NCI-H1694 (cell line): ENCODE measurements around the gene EXD3.
"Not testable (repeated sequence)": the region's sequence is repeated elsewhere in the genome, so short reads cannot be mapped to it uniquely, and the experiment has no call there.

Source experiments
- DNase-seq: peaks from one replicate; lab custom pipeline; 2025; lab: John Stamatoyannopoulos, UW

EXD3 gene

DNA sequence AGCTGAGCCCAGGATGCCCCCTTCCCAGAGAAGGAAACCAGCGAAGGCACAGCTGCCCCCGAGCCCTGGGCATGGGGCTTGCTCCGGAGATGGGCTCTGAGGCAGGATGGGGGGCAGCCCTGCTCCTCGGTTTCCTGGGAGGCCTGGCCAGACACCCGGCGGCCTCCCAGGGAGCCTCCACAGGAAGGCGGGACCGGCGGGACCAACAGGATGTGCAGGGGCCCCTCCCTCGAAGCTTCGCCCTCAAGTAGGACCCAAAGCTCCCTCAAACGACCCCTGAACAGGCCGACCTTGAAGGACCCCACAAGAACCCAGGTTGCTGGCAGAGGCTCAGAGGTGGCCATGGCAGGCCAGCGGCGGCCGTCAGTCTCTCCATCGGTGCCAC is 11.7 kb downstream of the EXD3 start:
- no peak for DNase-seq

DNA sequence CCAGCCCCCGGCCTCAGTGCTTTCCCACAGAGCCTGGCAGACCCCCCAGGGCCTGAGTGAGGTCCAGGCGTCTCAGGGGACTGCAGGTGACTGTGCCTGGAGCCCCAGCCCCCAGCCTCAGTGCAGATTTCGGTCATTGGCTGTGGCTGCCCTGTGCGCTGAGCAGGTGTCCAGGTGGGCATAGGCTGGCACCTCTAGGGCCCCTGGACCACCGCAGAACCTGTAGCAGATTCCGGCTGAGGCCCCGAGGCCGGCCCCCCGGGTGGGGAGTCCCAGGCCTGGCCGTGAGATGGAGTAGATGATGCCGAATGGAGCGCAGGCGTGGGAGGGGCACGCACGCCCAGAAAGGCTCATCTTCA is 12.1 kb downstream of the EXD3 start:
- no peak for DNase-seq

DNA sequence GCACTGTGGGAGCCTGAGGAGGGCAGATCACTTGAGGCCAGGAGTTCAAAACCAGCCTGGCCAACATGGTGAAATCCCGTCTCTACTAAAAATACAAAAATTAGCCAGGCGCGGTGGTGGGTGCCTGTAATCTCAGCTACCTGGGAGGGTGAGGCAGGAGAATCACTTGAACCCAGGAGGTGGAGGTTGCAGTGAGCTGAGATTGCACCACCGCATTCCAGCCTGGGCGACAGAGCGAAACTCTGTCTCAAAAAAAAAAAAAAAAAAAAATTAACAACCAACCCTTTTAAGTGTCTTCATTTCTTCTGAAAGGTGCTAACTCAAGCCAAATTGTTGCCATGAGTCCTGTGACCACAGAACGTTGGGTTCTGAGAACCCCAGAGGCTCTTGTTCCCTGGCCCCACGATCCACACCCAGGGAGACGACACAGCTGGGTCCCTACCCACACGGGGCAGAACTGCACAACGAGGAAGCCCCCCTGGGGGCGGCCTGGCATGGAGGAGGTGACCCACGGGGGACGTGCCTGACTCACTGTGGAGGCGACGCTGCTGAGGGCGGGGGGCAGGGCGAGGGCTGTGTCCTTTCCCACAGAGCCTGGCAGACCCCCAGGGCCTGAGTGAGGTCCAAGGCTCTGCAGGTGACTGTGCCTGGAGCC is 12.6 kb downstream of the EXD3 start:
- not testable (repeated sequence) for DNase-seq

DNA sequence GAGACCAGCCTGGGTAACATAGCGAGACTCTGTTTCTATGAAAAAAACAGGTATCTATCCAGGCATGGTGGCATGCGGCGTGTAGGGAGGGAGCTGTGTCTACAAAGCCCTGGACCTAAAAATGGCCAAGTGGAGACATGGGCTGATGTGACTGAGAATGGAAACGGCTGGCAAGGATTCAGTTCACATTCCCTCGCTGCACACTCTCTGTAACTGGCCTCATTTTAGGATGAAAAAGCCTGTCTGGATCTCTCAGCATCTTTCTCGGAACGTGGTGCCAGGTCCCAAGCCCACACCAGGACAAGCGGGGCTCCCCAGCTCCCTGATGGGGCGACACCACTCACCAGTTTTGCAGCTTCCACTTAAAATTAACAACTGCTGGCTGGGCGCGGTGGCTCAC is 13.4 kb downstream of the EXD3 start:
- no peak for DNase-seq

DNA sequence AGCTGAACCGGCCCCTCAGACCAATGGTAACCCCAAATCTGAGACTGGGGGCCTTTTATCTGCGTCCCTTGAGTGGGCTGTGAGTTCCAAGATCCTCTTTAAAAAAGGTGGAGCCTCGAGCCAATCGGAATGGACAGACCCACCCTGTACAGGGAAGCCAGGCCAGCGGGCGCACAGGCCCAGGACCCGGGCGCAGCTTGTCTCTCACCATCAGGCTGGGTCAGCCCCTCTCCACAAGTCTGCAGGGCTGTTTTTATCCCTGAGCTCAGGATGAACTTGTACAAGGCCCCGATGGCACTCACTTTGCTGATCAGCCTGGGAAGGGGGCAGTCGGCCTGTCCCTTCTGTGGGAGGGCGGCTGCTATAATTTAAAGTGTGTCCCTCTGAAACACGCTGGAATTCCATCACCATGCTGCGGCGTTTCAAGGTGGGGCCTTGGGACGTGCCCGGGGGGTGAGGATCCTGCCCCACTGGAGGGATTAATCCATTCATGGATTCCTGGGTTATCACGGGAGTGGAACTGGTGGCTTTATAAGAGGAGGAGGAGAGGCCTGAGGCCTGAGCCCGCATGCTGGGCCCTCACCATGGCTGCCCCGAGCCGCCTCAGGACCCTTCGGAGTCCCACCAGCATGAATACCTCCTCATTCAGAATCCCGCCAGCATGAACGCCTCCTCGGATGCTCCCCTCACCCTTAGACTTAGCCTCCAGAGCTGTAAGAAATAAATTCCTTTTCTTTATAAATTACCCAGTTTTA is 14.1 kb downstream of the EXD3 start:
- no peak for DNase-seq

DNA sequence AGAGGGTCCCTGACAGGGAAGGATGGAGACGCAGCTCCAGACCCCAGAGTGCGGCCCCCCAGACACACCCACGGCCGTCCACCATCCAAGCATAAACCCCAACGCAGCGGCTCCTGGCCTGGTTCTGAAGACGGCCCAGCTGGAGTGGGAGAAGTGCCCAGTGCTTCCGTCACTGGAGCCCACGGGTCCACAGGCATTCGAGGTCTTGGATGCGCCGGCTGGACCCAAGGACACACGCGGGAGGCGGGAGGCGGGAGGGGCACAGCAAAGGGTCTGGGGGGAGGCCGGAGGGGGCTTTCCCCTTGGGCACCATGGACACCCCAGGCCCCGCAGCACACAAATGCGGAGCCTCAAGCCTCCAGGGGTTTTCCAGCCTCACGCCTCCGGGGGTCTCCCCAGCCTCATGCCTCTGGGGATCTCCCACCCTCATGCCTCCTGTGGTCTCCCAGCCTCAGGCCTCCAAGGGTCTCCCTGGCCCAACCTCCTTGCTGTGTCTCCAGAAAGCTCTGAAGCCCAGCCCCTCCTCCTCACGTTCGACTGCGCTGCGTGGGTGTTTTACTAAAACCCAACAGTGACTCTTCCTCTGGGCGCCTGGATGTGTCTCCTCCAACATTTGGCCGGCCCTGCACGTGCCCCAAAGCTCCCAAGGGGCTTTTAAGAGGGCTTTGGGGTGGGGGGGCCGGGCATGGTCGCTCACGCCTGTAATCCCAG is 15.2 kb downstream of the EXD3 start:
- no peak for DNase-seq

DNA sequence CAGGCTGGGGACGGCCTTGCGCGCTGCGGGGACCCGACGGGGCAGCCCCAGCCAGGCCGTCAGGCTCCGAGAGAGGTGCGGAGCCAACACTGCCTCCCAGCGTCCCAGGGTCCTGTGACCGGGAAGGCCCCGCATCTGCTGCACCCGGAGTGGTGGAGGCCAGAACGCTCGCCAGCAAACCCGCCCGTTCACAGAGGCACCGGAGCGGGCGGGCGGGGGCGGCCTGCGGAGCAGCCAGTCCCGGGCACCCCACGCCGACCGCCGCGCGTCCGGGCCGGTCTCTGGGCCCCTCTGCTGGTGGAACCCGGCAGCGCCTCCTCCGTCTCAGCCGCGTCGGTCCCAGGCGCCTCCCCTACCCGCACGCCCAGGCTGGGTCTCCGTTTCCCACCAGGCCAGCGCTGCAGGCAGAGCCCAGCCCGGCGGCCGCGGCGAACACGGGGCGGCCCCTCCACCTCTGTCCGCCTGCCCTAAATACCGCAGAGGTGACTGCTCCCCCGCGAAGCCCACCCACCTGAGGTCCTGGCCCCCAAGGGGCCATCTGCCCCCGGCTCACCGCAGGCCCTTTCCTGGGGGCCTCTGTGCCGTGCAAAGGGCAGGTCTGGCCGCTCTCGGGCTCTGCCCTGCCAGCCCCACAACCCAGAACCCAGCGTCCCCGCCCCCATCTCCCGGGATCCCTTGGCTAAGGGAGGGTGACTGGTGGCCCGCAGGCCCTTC is 15.9 kb downstream of the EXD3 start:
- DNase-seq = no peak

DNA sequence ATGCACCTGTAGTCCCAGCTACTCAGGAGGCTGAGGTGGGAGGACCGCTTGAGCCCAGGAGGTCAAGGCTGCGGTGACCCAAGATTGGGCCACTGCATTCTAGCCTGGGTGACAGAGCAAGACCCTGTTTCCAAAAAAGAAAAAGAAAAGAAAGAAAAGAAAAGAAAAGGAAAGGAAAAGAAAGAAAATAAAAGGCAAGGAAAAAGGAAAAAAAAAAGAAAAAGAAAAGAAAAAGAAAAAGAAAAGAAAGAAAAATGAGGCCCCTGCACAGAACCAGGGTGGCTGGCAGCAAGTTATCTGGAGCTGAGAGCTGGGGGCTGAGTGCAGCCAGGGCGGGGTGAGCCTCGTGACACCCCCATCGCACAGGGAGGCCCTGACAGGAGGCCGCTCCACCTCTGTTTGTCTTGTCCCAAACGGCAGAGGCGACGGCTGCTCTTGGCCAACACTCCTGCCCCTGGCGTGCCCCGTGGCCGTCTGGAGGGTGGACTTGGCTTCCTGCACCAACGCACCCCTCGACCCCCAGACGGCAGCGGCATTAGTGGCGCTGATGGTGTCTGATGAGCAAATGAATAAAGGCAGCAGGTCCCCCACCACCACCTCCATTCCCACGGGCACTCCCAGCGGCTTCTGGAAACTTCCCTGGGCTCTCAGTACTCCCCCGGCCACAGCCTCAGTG is 16.7 kb downstream of the EXD3 start:
- DNase-seq = no peak

DNA sequence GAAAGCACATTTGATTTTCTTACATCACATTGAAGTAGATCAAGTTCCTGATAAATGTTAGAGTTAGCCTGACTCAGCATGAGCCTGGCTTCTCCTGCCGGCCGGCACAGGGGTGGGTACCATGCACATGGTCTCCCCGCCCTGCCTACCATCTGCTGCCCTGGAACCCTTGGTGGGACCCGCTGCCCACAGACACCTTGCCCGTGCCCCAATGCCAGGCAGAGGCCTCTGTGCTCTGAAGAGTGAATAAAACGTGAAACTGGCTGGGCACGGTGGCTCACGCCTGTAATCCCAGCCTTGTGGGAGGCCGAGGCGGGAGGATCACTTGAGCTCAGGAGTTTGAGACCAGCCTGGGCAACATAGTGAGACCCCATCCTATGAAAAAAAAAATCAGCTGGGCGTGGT is 17.3 kb downstream of the EXD3 start:
- DNase-seq = no peak

DNA sequence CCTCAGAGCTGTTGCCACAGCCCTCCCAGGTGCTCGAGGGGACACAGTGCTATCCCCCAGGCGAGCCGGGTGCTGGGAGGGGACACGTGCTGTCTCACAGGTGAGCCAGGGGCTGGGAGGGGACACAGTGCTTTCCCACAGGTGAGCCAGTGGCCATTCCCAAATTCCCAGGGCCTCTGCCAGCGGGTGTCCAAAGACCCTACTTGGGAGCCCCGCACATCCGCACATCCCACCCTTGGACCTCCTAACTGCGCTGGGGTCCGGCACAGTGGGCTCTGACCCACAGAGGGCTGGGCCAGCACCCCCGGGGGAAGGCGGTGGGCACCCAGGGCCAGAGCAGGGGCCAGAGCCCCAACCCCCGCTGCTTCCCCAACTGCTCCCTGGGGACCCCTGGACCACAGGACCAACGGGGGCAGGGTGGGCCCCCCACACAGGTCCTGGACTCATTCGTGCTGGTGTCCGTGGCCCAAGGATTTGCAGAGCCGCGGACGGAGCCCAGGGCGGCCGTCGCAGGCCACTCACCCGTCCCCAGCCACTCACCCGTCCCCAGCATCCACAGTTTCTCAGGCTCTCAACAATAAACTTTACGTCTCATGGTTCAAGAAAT is 17.9 kb downstream of the EXD3 start:
- DNase-seq = no peak

DNA sequence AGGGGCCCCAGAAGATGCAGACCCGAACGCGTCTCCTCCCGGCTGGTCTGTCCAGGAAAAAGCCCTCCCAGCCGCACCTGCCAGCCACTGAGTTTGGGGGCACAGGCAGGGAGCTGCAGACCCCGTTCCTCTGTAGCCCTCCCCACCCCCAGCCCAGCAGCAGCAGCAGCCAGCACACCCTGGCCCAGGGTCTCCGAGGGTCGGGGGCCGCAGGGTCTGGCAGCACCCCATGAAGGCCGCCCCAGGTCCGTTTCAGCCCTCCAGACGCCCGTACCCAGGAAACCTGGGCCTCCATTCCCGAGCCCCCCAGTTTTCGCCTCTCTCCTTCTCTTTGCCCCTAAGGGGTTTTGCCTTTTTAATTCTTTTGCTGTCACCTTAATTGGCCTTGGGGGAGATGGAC is 19.7 kb downstream of the EXD3 start:
- DNase-seq = no peak

DNA sequence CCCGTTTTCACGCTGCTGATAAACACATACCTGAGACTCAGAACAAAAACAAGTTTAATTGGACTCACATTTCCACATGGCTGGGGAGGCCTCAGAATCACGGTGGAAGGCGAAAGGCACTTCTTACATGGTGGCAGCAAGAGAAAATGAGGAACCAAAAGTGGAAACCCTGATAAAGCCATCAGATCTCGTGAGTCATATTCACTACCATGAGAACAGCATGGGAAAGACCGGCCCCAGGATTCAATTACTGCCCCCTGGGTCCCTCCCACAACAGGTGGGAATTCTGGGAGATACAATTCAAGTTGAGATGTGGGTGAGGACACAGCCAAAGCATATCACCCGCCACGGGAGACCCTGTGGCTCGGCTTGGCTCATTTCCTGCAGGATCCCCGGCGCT is 20.2 kb downstream of the EXD3 start:
- DNase-seq = no peak

DNA sequence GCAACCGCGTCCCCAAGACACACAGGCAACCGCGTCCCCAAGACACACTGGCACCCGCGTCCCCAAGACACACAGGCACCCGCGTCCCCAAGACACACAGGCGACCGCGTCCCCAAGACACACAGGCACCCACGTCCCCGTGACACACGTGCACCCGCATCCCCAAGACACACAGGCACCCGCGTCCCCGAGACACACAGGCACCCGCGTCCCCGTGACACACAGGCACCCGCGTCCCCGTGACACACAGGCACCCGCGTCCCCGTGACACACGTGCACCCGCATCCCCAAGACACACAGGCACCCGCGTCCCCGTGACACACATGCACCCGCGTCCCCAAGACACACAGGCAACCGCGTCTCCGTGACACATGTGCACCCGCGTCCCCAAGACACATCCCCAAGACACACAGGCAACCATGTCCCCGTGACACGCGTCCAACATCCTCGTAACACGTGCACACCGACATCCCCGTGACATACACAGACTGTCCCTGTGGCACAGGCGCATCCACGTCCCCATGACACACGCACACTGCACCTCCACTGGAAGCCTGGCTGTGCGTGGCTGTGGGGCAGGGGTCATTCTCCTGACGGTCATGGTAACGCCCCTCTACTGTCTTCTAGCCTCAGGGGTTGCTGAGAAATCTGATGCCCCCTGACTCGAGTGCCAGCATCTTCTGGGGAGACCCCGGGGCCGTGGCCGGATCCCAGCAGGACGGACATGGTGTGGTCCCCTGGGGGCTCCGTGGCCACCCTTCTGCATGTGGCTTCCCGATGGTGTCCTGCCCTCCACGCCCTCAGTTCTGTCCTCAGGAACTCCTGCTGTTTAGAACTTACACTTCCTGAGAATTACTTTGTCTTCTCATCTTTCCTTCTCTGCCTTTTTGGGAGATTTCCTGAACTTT is 24.1 kb downstream of the EXD3 start:
- DNase-seq = no peak

DNA sequence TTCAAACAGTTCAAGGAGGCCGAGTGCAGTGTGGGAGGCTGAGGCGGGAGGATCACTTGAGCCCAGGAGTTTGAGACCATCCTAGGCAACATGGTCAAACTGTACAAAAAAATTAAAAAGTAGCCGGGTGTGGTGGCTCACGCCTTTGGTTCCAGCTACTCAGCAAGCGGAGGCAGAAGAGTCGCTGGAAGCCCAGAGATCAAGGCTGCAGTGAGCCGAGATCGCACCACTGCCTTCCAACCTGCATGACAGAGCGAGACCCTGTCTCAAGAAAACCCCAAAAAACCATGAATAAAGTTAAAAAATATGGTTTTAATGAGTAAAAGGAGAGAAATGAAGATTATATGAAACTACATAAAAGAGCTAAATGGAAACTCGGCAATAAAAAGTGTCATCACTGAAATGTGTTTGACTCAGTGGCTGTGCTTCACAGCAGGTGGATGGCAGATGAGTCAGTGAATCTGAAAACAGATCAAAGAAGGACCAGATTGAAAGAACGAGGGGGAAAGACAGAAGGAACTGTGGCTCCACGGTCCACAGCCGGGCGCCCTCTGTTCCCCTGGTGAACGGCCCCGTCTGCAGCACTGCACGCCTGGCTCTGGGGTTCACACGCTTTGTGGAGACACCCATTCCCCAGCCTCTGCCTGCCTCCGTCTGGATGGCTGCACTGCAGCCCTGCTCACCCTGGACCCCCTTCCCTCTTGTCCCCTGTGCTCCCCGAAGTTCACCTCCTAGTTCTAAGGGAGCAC is 25.1 kb downstream of the EXD3 start:
- no peak for DNase-seq

DNA sequence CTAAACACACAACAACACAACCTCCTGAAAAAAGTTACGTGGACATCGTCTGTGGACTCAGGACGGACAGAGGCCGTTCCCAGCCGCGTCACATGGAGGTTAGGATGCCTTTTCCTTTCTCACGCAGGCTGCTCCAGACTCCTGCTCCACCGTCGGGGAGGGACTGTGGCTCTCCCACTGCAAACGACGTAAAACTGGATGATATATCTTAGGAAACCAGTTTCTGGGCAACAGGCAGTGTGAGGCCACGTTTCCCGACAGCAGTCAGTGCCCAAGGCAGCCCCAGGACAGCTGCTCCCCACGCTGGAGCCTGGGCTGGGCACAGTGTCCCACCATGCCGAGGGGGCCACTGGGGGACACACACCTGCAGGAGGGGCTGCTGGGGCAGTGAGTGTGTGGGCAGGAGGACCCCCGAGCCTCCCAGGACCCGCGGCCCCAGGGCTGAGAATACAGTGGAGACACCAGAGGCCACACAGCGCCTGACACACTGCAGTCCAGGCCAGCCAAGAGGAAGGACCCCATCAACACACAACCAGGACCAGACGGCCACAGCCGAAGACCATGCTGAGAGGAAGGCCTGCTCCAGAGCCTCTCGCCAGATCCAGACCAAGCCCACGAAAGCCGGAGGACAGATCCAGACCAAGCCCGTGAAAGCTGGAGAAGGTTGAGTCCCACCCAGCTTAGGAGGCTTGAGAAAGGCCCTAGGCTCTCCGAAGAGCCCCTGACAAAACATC is 26.2 kb downstream of the EXD3 start:
- no peak for DNase-seq

DNA sequence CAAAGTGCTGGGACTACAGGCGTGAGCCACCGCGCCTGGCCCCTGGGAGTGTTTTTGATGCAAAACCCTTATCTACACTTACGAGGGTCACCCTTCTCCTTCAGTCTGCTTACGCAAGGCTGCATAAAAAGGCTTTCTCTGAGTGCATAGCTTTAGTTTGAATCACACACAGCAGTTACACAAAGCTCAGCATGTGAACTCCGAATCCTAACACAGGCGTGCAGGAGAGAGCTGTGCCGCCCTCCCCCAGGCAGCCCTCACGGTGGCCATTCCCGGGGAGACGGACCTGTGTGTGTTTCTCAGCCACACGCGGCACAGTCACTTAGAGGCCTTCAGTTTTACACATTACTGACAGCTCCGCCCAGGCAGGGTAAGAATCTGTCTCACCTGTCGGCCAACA is 26.7 kb downstream of the EXD3 start:
- DNase-seq = no peak

DNA sequence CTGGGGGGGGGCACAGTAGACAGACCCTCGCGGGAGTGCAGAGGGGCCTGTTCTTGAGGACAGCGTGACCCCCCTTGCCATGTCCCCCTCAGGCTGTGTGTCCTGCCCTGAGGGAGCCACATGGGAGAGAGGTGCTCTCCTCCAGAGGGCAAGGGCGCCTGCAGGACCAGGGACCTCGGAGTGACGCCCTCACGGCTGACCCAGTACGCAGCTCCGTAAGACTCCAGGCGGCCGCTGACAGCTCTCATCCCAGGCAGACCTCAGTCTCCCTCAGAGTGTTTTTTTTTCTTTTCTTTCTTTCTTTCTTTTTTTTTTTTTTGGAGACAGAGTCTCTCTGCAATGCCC is 27.3 kb downstream of the EXD3 start:
- no peak for DNase-seq

DNA sequence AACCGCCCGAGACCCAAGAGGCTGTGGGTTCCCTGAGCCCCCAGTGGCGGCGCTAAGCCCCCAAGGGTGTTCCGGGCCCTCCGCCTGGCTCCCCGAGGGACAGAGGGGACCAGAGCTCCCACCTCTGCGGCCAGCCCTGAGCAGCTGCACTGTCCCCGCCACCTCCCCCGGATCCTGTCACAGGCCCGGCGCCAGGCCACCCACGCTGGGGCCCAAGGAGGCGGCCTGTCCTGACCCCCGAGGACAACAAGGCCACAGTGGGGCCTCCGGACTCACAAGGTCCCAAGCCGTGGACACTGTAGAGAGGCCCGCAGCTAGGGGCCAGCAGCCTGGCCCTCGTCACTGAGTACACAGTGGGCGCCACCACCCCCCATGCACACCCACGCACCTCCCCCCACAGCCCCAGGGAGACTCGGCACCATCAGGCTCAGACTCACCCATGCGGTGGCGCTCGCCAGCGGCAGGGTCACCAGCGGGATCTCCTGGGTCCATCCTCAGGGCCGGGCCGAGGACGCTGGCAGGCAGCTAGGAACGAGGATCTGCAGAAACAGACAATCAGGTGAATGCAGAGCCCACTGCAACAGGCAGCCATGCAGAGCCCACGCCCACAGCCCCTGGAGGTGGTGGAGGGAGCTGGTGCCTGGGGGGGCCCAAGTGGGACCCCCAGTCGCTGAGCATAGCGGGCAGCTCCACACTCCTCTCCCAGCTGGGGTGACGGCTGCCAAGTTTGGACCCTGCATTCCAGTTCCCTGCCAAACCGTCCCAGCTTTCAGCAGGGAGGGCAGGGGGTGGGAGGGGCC is 27.9 kb downstream of the EXD3 start:
- DNase-seq = no peak
